K562 (cell line): Measurements from ENCODE around the gene UVRAG. TPM values are rescaled to one million over a fixed set of nuclear protein-coding genes. Genes with fewer than 3 reads are reported as not detected.

ENCODE experiments used
- BCOR ChIP-seq: fragments of 450-650 bp; IDR thresholded peaks from 2 replicates; pipeline ENCODE4 v1.6.1; 2016
- FOSL1 ChIP-seq: fragments of 200-800 bp; sonication (Bioruptor generic); conservative IDR thresholded peaks from 2 replicates; pipeline ENCODE4 v1.6.1; 2016; ENCODE audit warnings: missing genetic modification characterization, missing compliant biosample characterization
- HDAC6 ChIP-seq: IDR thresholded peaks from 2 replicates; pipeline ENCODE4 v1.6.1; 2012; ENCODE audit warnings: low read depth, mild to moderate bottlenecking, control low read depth, inconsistent platforms, low read length, moderate library complexity
- KDM4B ChIP-seq, 2 experiments: fragments of 450-650 bp in 1 of 2; sonication (generic) in 1 of 2; IDR thresholded peaks; 2 replicates each; pipeline ENCODE4 v1.6.1; 2016 to 2017; ENCODE audit warnings: borderline replicate concordance in 2 of 2, antibody characterized with exemption in 1 of 2, low read depth in 1 of 2, mild to moderate bottlenecking in 1 of 2
- MCM7 ChIP-seq, 2 experiments: fragments of 450-650 bp; IDR thresholded peaks; 2 replicates each; pipeline ENCODE4 v1.6.1; 2016 to 2018
- MYC ChIP-seq, 2 experiments: fragments of 250-450 bp in 1 of 2; sonication (Bioruptor Pico) in 1 of 2; IDR thresholded peaks; 2 replicates each; pipeline versions ENCODE4 v1.5.1 to v1.6.1; 2012 to 2021; ENCODE audit warnings: low read depth in 2 of 2, borderline replicate concordance in 1 of 2, improper control_type of control experiment in 1 of 2, low read length in 1 of 2, mild to moderate bottlenecking in 1 of 2, moderate library complexity in 1 of 2
- RBM14 ChIP-seq: fragments of 200-400 bp; formaldehyde crosslinking; IDR thresholded peaks from 2 replicates; pipeline ENCODE4 v1.6.1; 2018; ENCODE audit warnings: low read depth, mild to moderate bottlenecking, low read length, moderate library complexity, borderline replicate concordance; ENCODE audit not compliant: insufficient read depth
- ZKSCAN8 ChIP-seq: fragments of 200-800 bp; sonication (Bioruptor generic); IDR thresholded peaks from 2 replicates; pipeline ENCODE4 v1.6.1; 2016; ENCODE audit warnings: missing genetic modification characterization, missing compliant biosample characterization
- ZNF311 ChIP-seq: fragments of 250-450 bp; sonication (Bioruptor Pico); IDR thresholded peaks from 2 replicates; pipeline ENCODE4 v1.4.0; 2020; ENCODE audit warnings: mild to moderate bottlenecking, moderate library complexity
- ZNF512 ChIP-seq: IDR thresholded peaks from 2 replicates; pipeline ENCODE4 v1.6.1; 2016; ENCODE audit warnings: missing genetic modification characterization, missing compliant biosample characterization
- polyA plus RNA-seq, 8 experiments: library from polyadenylated mRNA; depleted of rRNA in 4 of 8; stranded (reverse) in 5 of 8; unstranded in 3 of 8; fragments of >200 nt; fragmentation: Nextera tagmentation in 2 of 8; fragmentation: Illumina TruSeq in 1 of 8; extraction: Ambion mirVana in 2 of 8; extraction: Trizol in 1 of 8; gene quantifications; 2 replicates each; pipeline versions ENCODE4 v1.2.1 to v1.2.3, GENCODE V29; 2011 to 2014; ENCODE audit warnings: inconsistent platforms in 1 of 8, missing spikeins in 1 of 8
- total RNA-seq, 7 experiments: library from RNA; depleted of rRNA in 6 of 7; stranded (reverse); fragments of >200 nt in 6 of 7; fragmentation: Illumina TruSeq in 2 of 7; extraction: Trizol in 2 of 7; gene quantifications; 2 replicates each; pipeline versions ENCODE4 v1.2.1 to v1.2.3, GENCODE V29; 2011 to 2021; ENCODE audit warnings: low replicate concordance in 1 of 7

The UVRAG gene
- total and polyA plus RNA-seq, 9 of the 15 experiments (the other 6 are each of a cell fraction or from before 2014, with no cell fraction given) = 3.1 to 17.8 (median 12.4) TPM

- no peak for TF ChIP-seq RBM14
- no peak for TF ChIP-seq MYC (IDR thresholded peaks at IDR 0.05; ENCODE audit: low read depth, low read length)
- no peak for TF ChIP-seq MYC (CRISPR knock-in tag; IDR thresholded peaks at IDR 0.05; ENCODE audit: borderline replicate concordance, low read depth)
- TF ChIP-seq BCOR = no peak
- no peak for TF ChIP-seq HDAC6
- no peak for TF ChIP-seq KDM4B (IDR thresholded peaks at IDR 0.05; ENCODE audit: borderline replicate concordance in 2 of 2, low read depth in 1 of 2)
- no peak for TF ChIP-seq FOSL1 (tag)
- TF ChIP-seq ZNF512 (tag) = no peak
- no peak for TF ChIP-seq MCM7 (IDR thresholded peaks at IDR 0.05)
- TF ChIP-seq ZKSCAN8 (CRISPR knock-in tag) = no peak
- TF ChIP-seq ZNF311 = no peak
- TF ChIP-seq, all 486 proteins: peak for 0
Measured at GRCh38 chr11:75795276-75796090, 19.5 kb upstream of the UVRAG start (continued).
